Neural progenitor cell (in vitro differentiated cells): ENCODE data around the gene ABCF1. TPM values are rescaled to one million over a fixed set of nuclear protein-coding genes. Genes with fewer than 3 reads are reported as not detected.
A peak's percentile ranks its signal among the peaks of the same experiment; 100 is the strongest.

Experiments
- DNase-seq: peaks from one replicate; pipeline ENCODE4 v3.0.0-alpha.2; 2016; ENCODE audit warnings: low spot score
- H2AFZ ChIP-seq: fragments of 200-600 bp; sonication (generic); replicated peaks from 2 replicates; pipeline ENCODE4 v1.6.1; 2016; ENCODE audit warnings: antibody characterized with exemption
- H3F3A ChIP-seq: fragments of 200-600 bp; sonication (generic); 2 replicates; pipeline ENCODE4 v1.6.1; 2016; ENCODE audit warnings: antibody characterized with exemption, low read depth
- H3K27ac ChIP-seq: fragments of 200-600 bp; sonication (generic); 2 replicates; pipeline ENCODE4 v1.5.1; 2016; ENCODE audit warnings: mild to moderate bottlenecking
- H3K27me3 ChIP-seq: fragments of 200-600 bp; sonication (generic); 2 replicates; pipeline ENCODE4 v1.6.1; 2016; ENCODE audit warnings: mild to moderate bottlenecking, moderate library complexity
- H3K36me3 ChIP-seq: fragments of 200-600 bp; sonication (generic); 2 replicates; pipeline ENCODE4 v1.5.1; 2016
- H3K4me1 ChIP-seq: fragments of 200-600 bp; sonication (generic); 2 replicates; pipeline ENCODE4 v1.6.1; 2016; ENCODE audit warnings: mixed run types
- H3K4me2 ChIP-seq: fragments of 200-600 bp; sonication (generic); 2 replicates; pipeline ENCODE4 v1.6.1; 2016
- H3K4me3 ChIP-seq: fragments of 200-600 bp; sonication (generic); 2 replicates; pipeline ENCODE4 v1.5.1; 2016
- H3K79me2 ChIP-seq: fragments of 200-600 bp; sonication (generic); 2 replicates; pipeline ENCODE4 v1.6.1; 2016; ENCODE audit warnings: low read depth
- H3K9ac ChIP-seq: fragments of 200-600 bp; sonication (generic); 2 replicates; pipeline ENCODE4 v1.6.1; 2016
- H3K9me3 ChIP-seq: fragments of 200-600 bp; sonication (generic); 2 replicates; pipeline ENCODE4 v1.5.1; 2016; ENCODE audit warnings: low read depth
- H4K20me1 ChIP-seq: fragments of 200-600 bp; sonication (generic); 2 replicates; pipeline ENCODE4 v1.6.1; 2016; ENCODE audit warnings: low read depth
- H3K27ac Mint-ChIP-seq: 3 replicates; pipeline ENCODE4 v1.8.0; 2021; ENCODE audit warnings: mixed read lengths
- H3K27me3 Mint-ChIP-seq: 2 replicates; pipeline ENCODE4 v1.8.0; 2022; ENCODE audit warnings: low read depth, mild to moderate bottlenecking, inconsistent platforms, moderate library complexity, mixed read lengths; ENCODE audit not compliant: insufficient read depth
- H3K36me3 Mint-ChIP-seq: 3 replicates; pipeline ENCODE4 v1.8.0; 2021; ENCODE audit warnings: mixed read lengths
- H3K4me1 Mint-ChIP-seq: 3 replicates; pipeline ENCODE4 v1.8.0; 2021; ENCODE audit warnings: mixed read lengths
- H3K4me3 Mint-ChIP-seq: 3 replicates; pipeline ENCODE4 v1.8.0; 2021; ENCODE audit warnings: mild to moderate bottlenecking, moderate library complexity, mixed read lengths
- H3K9me3 Mint-ChIP-seq: 3 replicates; pipeline ENCODE4 v1.8.0; 2020; ENCODE audit warnings: mixed read lengths
- CTCF ChIP-seq: fragments of 200-600 bp; sonication (generic); IDR thresholded peaks from 2 replicates; pipeline ENCODE4 v1.5.1; 2017; ENCODE audit warnings: antibody characterized with exemption, mild to moderate bottlenecking
- EZH2 ChIP-seq: fragments of 200-600 bp; sonication (generic); IDR thresholded peaks from 2 replicates; pipeline ENCODE4 v1.6.1; 2017; ENCODE audit warnings: antibody characterized with exemption, mild to moderate bottlenecking, moderate library complexity
- EZH2phosphoT487 ChIP-seq: fragments of 200-600 bp; sonication (generic); IDR thresholded peaks from 2 replicates; pipeline ENCODE4 v1.6.1; 2017; ENCODE audit warnings: antibody characterized with exemption
- microRNA counts: library from miRNA; unstranded; fragments of <30 nt; microRNA quantifications from one replicate; lab custom pipeline; 2016
- microRNA-seq: library from miRNA; unstranded; fragments of <30 nt; microRNA quantifications from one replicate; pipeline ENCODE4, GENCODE V29; 2016
- small RNA-seq: library from RNA; depleted of rRNA; stranded (forward); fragments of <200 nt; gene quantifications from one replicate; pipeline ENCODE3, GENCODE V24; 2015
- total RNA-seq: library from RNA; depleted of rRNA; stranded (reverse); fragments of >200 nt; gene quantifications from 2 replicates; pipeline ENCODE4 v1.2.3, GENCODE V29; 2015; ENCODE audit warnings: low replicate concordance

Gene ABCF1
- total RNA-seq, 1 donor from 2014 or later, result 43.9 TPM

DNA sequence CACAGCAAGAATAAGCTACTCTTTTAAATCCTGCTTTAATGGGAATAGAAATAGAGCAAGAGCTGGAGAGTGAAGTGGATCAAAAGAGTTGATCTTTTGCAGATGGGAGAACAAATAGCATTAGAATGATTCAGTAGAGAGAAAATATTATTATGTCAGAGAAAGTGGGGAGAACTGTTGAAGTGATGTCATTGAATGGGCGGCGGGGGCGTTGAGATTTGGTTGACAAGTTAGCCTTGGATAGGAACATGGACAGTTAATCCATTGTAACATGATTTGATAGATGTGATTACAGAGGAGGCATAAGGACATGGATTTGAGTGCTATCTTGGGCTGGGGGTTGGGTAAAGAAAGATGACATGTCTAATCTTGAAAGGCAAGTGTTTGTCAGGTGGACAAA lies 64.6 kb downstream of the ABCF1 start:
- no peaks in the 10 kb centered on the region for H3F3A ChIP-seq
- no peaks in the 10 kb centered on the region for H3K4me1 ChIP-seq
- Mint-ChIP-seq H3K27ac (no peak overlapping the region), H3K9me3 (no peaks in the 10 kb centered on the region), H3K4me1 (no peaks in the 10 kb centered on the region), H3K27me3 (peaks cover 2% of the 10 kb centered on the region), H3K36me3 (peaks cover 36% of the 10 kb centered on the region), H3K4me3 (no peak overlapping the region)
- no peak overlapping the region for H2AFZ ChIP-seq
- H3K36me3 ChIP-seq, result no peaks in the 10 kb centered on the region
- no peaks in the 10 kb centered on the region for H3K79me2 ChIP-seq
- no peaks in the 10 kb centered on the region for H3K27me3 ChIP-seq
- no peak for DNase-seq
- H3K9ac ChIP-seq, result no peak overlapping the region
- H4K20me1 ChIP-seq, result peaks cover 1% of the 10 kb centered on the region
- H3K4me2 ChIP-seq, result no peak overlapping the region
- H3K4me3 ChIP-seq, result no peak overlapping the region
- no peak for TF ChIP-seq EZH2phosphoT487
- TF ChIP-seq CTCF, result no peak
- TF ChIP-seq EZH2, result no peak
- H3K9me3 ChIP-seq, result no peaks in the 10 kb centered on the region
- no peak overlapping the region for H3K27ac ChIP-seq

GRCh38 chr6:30640481-30640880 lies 69.2 kb downstream of the ABCF1 start:
- no peak overlapping the region for H3K4me3 ChIP-seq
- no peak overlapping the region for H2AFZ ChIP-seq
- H4K20me1 ChIP-seq, result peaks cover 8% of the 10 kb centered on the region
- H3K79me2 ChIP-seq, result peaks cover 4% of the 10 kb centered on the region
- Mint-ChIP-seq H3K4me3 (no peak overlapping the region), H3K36me3 (peaks cover 29% of the 10 kb centered on the region), H3K27me3 (no peaks in the 10 kb centered on the region), H3K9me3 (no peaks in the 10 kb centered on the region), H3K27ac (no peak overlapping the region), H3K4me1 (no peaks in the 10 kb centered on the region)
- H3K27me3 ChIP-seq, result no peaks in the 10 kb centered on the region
- no peak overlapping the region for H3K4me2 ChIP-seq
- no peak for DNase-seq
- no peak for TF ChIP-seq CTCF
- H3K27ac ChIP-seq, result no peak overlapping the region
- no peaks in the 10 kb centered on the region for H3K9me3 ChIP-seq
- H3K9ac ChIP-seq, result no peak overlapping the region
- peaks cover 6% of the 10 kb centered on the region for H3F3A ChIP-seq
- no peaks in the 10 kb centered on the region for H3K36me3 ChIP-seq
- no peaks in the 10 kb centered on the region for H3K4me1 ChIP-seq

DNA sequence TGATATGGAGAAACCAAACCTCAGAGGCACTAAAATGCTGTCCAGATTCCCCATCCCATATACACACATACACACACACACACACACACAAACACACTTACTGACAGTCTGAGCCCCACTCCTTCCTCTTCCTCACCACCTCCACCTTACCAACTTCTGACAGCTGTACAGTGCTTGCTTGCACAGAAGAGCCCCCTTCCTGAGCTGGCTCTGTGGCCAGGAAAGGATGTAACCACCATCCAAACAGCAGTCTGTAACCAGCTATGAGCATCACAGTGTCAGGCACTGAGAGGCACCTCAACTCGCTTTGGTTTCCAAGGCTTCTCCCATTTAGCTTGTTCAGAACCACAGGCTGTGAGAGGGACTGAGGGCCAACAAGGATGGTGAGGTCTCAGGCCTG lies 69.8 kb downstream of the ABCF1 start:
- TF ChIP-seq CTCF (no peak), EZH2 (no peak), EZH2phosphoT487 (no peak)
- Mint-ChIP-seq H3K4me3 (no peak overlapping the region), H3K36me3 (peaks cover 29% of the 10 kb centered on the region), H3K27ac (no peak overlapping the region), H3K27me3 (peaks cover 2% of the 10 kb centered on the region), H3K4me1 (peaks cover 4% of the 10 kb centered on the region), H3K9me3 (no peaks in the 10 kb centered on the region)
- Histone ChIP-seq H3K27me3 (no peaks in the 10 kb centered on the region), H3K4me3 (no peak overlapping the region), H3K36me3 (no peaks in the 10 kb centered on the region), H3F3A (peaks cover 10% of the 10 kb centered on the region), H3K9ac (no peak overlapping the region), H4K20me1 (peaks cover 13% of the 10 kb centered on the region), H2AFZ (no peak overlapping the region), H3K4me1 (peaks cover under 1% of the 10 kb centered on the region), H3K79me2 (peaks cover 9% of the 10 kb centered on the region), H3K4me2 (no peak overlapping the region), H3K9me3 (no peaks in the 10 kb centered on the region), H3K27ac (no peak overlapping the region)
- DNase-seq, result no peak

MicroRNAs encoded within 50 kb of the gene (microRNA counts, 767-probe panel; counts per million panel counts)
- 460 counts per million, percentile 90 among the panel's probes with 10 or more counts for microRNA hsa-miR-877-5p (lab: Ali Mortazavi, UCI)

Small RNA genes lying within 50 kb of the gene (microRNA-seq; reads per million reads assigned to microRNA genes)
- 83.7 reads per million, percentile 74 among the genes with 10 or more reads in this experiment for gene MIR877

Small RNA genes lying within 50 kb of the gene (small RNA-seq; reads per million reads assigned to genes)
- gene MIR877, result 4.1 reads per million, percentile 93 among the genes with 10 or more reads in this experiment

Other genes starting within 250 kb of the ABCF1 start
- gene TRIM39, start 244.5 kb upstream of the ABCF1 start, total RNA-seq, result 11.0 and 21.2 TPM in 2 replicates
- 38.0 and 89.6 TPM in 2 replicates for gene RPP21, start 226.3 kb upstream of the ABCF1 start, total RNA-seq
- gene HLA-E, start 81.9 kb upstream of the ABCF1 start, total RNA-seq, result 24.8 and 43.1 TPM in 2 replicates
- 23.7 and 34.7 TPM in 2 replicates for gene GNL1, start 15.0 kb upstream of the ABCF1 start, total RNA-seq
- gene PRR3, start 14.1 kb upstream of the ABCF1 start, total RNA-seq, result 13.7 and 18.6 TPM in 2 replicates
- gene PPP1R10, start 45.8 kb downstream of the ABCF1 start, total RNA-seq, result 38.6 and 46.4 TPM in 2 replicates
- gene MRPS18B, start 46.4 kb downstream of the ABCF1 start, total RNA-seq, result 18.5 and 32.1 TPM in 2 replicates
- 17.9 and 18.7 TPM in 2 replicates for gene ATAT1, start 55.4 kb downstream of the ABCF1 start, total RNA-seq
- 3.7 and 9.4 TPM in 2 replicates for gene C6orf136, start 75.7 kb downstream of the ABCF1 start, total RNA-seq
- gene DHX16, start 101.6 kb downstream of the ABCF1 start, total RNA-seq, result 17.6 and 29.2 TPM in 2 replicates
- gene PPP1R18, start 115.2 kb downstream of the ABCF1 start, total RNA-seq, result 10.2 and 25.4 TPM in 2 replicates
- gene NRM, start 119.5 kb downstream of the ABCF1 start, total RNA-seq, result 12.4 and 38.3 TPM in 2 replicates
- 22.6 and 29.5 TPM in 2 replicates for gene MDC1, start 145.8 kb downstream of the ABCF1 start, total RNA-seq
- gene TUBB, start 148.9 kb downstream of the ABCF1 start, total RNA-seq, result 1,479 and 2,270 TPM in 2 replicates
- 80.3 and 96.9 TPM in 2 replicates for gene FLOT1, start 171.2 kb downstream of the ABCF1 start, total RNA-seq
- gene IER3, start 173.1 kb downstream of the ABCF1 start, total RNA-seq, result 2.0 and 7.1 TPM in 2 replicates